Activated CD4-positive, alpha-beta T cell treated with anti-CD3 and anti-CD28 coated beads, Interleukin-2, Interleukin-4, amounts not matched to agents 100 ng/mL and 50 ng/mL, durations not matched to agents 16 hours and 8 hours (primary cell): Measurements from ENCODE around the gene DIP2A.
A peak's percentile ranks its signal among the peaks of the same experiment; 100 is the strongest.

Experiments
- DNase-seq: peaks from one replicate; pipeline ENCODE4 v3.0.0-alpha.2; 2020; ENCODE audit warnings: low spot score

Gene DIP2A

GRCh38 chr21:46458315-46459023 is at the start of gene DIP2A:
Gene DIP2A, plus strand, starts transcription at chr21:46458891. Its CDS starts 241 bp downstream, at chr21:46459132.
- peak; percentile 95 for DNase-seq

- DNase-seq = no peak
Measured at GRCh38 chr21:46409641-46410406, 48.9 kb upstream of the DIP2A start.

GRCh38 chr21:46410516-46410915 is 48.2 kb upstream of the DIP2A start:
- no peak for DNase-seq

DNA sequence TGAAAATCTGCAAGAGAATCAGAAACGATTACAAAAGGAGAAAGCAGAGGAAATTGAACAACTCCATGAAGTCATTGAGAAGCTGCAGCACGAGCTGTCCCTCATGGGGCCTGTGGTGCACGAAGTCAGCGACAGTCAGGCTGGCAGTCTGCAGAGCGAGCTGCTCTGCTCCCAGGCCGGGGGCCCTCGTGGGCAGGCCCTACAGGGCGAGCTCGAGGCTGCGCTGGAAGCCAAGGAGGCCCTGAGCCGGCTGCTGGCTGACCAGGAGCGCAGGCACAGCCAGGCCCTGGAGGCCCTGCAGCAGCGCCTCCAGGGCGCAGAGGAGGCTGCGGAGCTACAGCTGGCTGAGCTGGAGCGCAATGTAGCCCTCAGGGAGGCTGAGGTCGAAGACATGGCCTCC is 47.5 kb upstream of the DIP2A start:
- DNase-seq = no peak

- no peak for DNase-seq
Measured at GRCh38 chr21:46411691-46412090, 47.0 kb upstream of the DIP2A start.

DNA sequence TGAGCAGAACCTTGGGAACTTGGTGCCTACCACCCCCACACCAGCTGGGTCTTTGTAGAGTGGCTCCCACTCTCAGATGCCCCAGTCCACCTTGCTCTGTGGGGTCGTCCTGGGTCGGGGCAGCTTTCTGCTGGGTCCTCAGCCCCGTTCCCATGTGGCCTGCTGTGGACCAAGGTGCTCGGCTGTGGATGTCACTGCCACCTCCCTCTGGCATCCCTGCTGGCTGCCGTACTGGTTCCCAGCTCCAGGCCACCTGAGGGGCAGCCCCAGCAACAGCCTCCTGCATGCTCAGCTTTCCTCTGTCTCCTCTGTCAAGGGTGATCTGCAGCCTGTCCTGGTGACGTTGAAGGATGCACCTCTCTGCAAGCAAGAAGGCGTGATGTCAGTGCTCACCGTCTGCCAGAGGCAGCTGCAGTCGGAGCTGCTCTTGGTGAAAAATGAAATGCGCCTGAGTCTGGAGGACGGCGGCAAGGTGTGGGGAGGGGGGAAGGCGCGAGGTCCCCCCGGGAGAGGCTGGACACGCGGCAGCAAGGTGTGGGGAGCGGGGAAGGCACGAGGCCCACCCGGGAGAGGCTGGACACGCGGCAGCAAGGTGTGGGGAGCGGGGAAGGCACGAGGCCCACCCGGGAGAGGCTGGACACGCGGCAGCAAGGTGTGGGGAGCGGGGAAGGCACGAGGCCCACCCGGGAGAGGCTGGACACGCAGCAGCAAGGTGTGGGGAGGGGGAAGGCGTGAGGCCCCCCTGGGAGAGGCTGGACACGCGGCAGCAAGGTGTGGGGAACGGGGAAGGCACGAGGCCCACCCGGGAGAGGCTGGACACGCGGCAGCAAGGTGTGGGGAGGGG is 45.9 kb upstream of the DIP2A start:
- DNase-seq = no peak

- no peak for DNase-seq
Measured at GRCh38 chr21:46413365-46413696, 45.4 kb upstream of the DIP2A start.

- DNase-seq = no peak
Measured at GRCh38 chr21:46414965-46415275, 43.8 kb upstream of the DIP2A start.

DNA sequence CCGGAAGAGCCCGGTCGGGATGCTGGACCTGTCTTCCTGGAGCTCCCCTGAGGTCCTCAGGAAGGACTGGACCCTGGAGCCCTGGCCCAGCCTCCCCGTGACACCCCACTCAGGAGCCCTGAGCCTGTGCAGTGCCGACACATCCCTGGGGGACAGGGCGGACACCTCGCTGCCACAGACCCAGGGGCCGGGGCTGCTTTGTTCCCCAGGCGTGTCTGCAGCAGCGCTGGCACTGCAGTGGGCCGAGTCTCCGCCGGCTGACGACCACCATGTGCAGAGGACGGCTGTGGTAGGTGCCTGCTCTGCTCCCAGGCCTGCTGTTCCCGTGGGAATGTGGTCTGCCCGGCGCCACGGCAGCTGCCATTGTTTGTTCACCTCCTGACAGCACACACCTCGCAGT is 42.1 kb upstream of the DIP2A start:
- no peak for DNase-seq

DNA sequence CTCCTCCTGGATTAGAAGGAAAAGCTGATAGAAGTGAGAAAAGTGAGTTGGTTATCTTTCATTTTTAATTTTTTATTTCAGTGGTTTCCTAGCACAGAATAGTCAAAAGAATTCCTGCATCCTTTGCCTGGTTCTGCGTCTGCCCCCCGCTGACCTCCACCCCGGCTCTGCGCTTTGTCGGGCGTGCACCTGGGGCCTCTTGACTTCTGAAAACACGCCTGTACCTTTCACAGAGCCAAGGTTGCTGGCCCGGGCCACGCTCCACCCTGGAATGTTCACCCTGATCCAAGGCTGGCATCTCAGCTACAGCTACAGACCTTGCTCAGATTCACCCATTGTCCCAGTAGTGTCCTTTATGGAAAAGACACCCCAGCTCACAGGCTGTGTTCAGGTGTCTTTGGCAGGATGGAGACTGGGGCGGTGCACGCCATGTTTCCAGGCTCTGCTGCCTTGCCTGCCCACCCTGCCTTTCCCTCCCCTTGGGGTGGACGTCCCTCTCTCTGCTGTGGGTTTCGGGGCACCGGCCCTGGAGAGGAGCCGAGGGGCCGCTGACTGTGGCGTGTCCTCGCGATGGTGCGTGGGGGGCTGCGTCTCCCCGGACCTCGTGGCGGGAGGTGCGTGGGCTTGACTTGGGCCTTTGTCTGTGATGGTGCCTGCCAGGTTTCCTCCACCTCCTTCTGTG is 40.3 kb upstream of the DIP2A start:
- no peak for DNase-seq

DNA sequence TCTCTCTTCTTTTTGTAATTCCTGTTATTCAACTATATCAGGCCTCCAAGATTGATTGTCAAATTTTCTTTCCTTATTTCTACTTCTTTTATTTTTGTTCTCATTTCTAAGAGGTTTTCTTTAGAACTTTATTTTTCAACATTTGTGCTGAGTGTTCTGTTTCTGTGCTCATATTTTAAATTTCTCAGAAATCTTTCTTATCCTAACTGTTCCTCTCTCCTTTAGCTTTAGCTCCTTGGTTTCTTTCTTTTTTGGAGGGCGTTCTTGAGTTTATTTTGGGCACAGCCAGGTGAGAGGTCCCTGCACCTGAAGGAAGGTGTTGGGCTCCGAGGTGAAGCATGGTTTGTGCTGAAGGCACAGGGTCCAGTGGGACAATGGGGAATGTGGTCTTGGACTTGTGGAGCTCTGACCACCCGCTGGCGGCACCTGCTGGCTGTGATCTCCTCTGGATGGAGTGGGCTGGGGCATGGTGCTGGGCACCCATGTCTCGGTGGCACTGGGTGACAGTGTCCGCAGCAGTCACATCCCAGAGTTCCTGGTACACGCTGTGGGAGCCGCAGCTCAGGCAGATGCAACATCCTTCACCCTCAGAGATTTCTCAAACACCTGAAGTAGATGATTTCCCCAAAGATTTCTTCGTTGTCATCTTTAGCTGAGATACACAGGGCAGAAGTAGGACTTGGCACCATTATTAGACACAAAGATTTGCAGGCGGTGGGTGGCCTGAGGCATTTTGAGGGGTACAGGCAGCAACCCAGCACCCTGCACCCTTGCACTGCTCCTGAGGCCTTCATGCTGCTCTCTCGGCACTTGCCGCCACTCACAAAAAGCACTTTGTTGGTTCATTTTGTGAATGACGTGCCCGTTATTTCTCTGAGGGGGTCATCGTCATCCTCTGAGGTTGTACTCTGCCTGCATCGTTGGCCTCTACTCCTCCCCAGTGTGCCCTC is 38.2 kb upstream of the DIP2A start:
- DNase-seq = no peak

DNA sequence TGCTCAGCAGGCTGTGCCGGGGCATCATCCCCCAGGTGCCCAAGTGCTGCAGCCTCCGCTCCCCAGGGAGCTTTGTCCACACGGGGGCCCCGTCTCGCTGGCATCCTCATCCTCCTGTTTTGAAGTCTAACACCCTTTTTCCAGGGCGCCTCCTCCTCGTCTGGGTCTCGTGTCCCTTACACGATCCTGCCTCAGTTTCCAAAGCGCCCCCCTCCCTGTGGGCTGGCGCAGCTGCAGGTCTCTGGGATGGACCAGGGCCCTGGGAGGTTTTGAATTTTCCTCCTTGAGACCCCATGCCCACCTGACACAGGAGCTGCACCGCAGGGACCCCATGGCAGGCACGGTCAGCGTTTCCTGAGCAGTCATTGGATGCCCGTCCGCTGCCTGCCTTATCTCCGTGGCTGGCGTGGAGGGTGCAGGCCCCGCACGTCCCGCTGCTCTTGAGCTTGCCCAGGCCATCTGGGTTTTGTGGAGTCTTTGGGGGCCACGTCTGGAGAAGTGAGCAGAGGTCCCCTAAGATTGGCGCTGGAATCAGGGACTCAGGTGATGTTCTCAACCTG is 37.4 kb upstream of the DIP2A start:
- DNase-seq = no peak

- no peak for DNase-seq
Measured at GRCh38 chr21:46421756-46422555, 36.7 kb upstream of the DIP2A start.

GRCh38 chr21:46422636-46423241 is 36.0 kb upstream of the DIP2A start:
- no peak for DNase-seq

DNA sequence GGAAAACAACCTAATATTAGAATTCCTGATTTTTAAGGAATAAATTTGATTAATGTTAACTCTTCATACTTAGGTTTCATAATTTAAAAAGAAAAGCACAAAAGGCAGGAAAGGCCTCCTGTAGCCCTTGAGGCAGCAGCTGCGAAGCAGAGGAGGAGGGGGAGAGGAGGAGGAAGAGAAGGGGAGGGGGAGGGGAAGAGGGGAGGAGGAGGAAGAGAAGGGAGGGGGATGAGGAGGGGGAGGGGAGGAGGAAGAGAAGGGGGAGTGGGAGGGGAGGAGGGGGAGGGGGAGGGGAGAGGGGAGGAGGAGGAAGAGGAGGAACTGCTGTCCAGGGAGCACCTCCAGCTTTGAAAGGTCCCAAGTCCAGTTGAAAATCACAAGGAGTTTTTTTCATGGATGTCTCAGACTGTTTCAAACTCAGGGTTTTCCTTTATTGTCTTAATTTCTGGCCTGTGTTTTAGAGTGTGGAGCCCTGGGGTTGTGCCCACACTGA is 35.1 kb upstream of the DIP2A start:
- DNase-seq = no peak

DNA sequence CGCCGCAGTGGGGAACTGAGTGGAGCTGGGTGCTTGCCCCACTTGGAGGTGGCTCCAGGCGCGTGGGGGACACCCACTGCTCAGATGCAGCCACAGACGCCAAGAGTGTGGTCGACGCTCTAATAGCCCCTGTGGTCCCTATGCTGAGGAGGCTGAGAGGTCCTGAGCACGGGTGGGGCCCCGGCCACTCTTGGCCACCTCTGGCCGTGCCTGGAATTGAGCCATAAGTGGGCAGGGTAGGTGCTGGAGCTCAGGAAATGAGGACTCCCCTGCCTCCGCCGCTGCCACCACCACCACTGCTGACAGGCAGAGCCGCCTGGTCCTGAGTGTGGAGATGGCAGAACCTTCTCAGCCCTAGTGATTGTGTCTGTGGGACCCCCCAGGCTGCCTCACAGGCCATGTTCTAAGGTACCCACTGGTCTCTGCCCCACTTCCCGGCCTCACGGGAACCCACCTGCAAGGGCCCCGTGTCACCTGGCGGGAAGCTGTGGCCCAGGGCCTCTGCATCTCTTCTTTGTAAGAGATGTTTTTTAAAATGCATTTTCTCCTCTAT is 34.6 kb upstream of the DIP2A start:
- no peak for DNase-seq

DNA sequence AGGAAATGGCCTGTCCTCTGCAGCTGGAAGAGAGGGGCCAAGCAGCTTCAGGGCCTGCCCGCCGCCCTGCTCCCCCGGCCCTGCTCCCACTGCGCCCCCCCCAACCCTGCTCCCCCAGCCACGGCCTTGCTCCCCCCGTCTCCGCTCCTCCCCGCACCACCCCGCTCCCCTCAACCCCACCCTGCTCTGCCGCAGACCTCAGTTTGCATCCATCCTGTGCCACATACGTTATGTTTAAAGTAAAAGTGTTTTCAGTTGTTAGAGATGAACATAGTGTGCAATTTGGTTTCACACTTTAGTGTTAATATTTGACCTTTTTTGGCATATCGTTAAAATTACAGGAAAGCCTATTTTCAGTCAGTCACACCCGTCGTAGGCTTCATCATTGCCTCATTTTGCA is 34.1 kb upstream of the DIP2A start:
- no peak for DNase-seq

DNA sequence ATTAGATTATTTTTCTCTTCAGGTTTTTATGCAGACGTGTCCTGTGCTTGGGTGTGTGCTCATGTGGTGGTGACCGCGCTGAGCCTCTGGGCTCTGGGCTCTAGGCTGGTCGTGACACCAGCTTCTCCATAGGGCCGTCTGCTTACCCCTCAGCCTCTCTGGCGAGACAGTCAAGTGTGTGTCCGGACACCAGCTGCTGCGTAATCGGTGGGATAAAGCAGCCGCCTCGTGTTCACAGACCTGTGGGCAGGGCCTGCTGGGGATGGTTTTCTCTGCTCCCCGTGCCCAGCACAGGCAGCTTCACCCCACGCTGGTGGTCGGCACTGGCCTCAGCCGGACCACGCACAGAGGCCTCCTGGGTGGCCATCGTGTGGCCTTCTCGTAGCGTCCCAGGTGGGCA is 33.6 kb upstream of the DIP2A start:
- DNase-seq = no peak

GRCh38 chr21:46425571-46425970 is 33.1 kb upstream of the DIP2A start:
- DNase-seq = no peak
